Heart right ventricle (tissue), 16 donors: ENCODE results near the gene KNDC1. TPM values are rescaled to one million over a fixed set of nuclear protein-coding genes. Genes with fewer than 3 reads are reported as not detected.

Experiments
- ATAC-seq, 8 donors: fragments of 200-7000 bp; cut with Tn5 transposase; one replicate each; pipeline ENCODE4 v1.9.1; 2020; ENCODE audit warnings: mild to moderate bottlenecking in 8 of 8, moderate library complexity in 8 of 8, moderate number of reproducible peaks in 1 of 8
- DNase-seq, 2 donors: peaks; one replicate each; pipeline ENCODE4 v3.0.0-alpha.2; 2020
- H3K27ac ChIP-seq, 10 donors: fragments of 200-600 bp; sonication (generic) in 2 of 10; one replicate each; pipeline versions ENCODE4 v1.5.0 to v1.8.0; 2020 to 2022; ENCODE audit warnings: mild to moderate bottlenecking in 3 of 10
- H3K27me3 ChIP-seq, 7 donors: fragments of 200-600 bp; one replicate each; pipeline ENCODE4 v1.8.0; 2021 to 2022; ENCODE audit warnings: mild to moderate bottlenecking in 2 of 7
- H3K36me3 ChIP-seq, 9 donors: fragments of 200-600 bp; sonication (generic) in 1 of 9; one replicate each; pipeline versions ENCODE4 v1.5.0 to v1.8.0; 2020 to 2022; ENCODE audit warnings: mild to moderate bottlenecking in 2 of 9
- H3K4me1 ChIP-seq, 9 donors: fragments of 200-600 bp; sonication (generic) in 1 of 9; one replicate each; pipeline versions ENCODE4 v1.5.0 to v1.8.0; 2020 to 2022; ENCODE audit warnings: mild to moderate bottlenecking in 4 of 9
- H3K4me3 ChIP-seq, 10 donors: fragments of 200-600 bp; sonication (generic) in 2 of 10; one replicate each; pipeline versions ENCODE4 v1.5.0 to v1.8.0; 2020 to 2022; ENCODE audit warnings: mild to moderate bottlenecking in 7 of 10, moderate library complexity in 2 of 10
- H3K9me3 ChIP-seq, 11 donors: fragments of 200-600 bp in 10 of 11; sonication (generic) in 2 of 11; one replicate each; pipeline versions ENCODE4 v1.5.0 to v1.8.0; 2013 to 2022; ENCODE audit warnings: mild to moderate bottlenecking in 2 of 11, control low read depth in 1 of 11, moderate library complexity in 1 of 11
- CTCF ChIP-seq, 9 donors: fragments of 200-600 bp; sonication (generic) in 2 of 9; IDR thresholded peaks; one replicate each; pipeline versions ENCODE4 v1.5.0 to v1.8.0; 2021 to 2022; ENCODE audit warnings: antibody characterized with exemption in 9 of 9, mild to moderate bottlenecking in 5 of 9, moderate library complexity in 1 of 9
- WGBS, 2 donors: extraction: QIAGEN DNeasy Blood & Tissue Kit; methylation state at CpG; one replicate each; pipeline ENCODE4 v1.1.7; 2013; ENCODE audit warnings: inconsistent platforms in 1 of 2; 5-methylcytosine and 5-hydroxymethylcytosine counted together
- intact Hi-C, 10 donors: fragments of 100-400 bp; cut with DNase I; formaldehyde crosslinking; loops; one replicate each; pipeline versions ENCODE4 v1.11.1 to v1.14.2; 2022
- polyA plus RNA-seq, 2 donors: library from polyadenylated mRNA; stranded (reverse); fragments of 200-250 nt; gene quantifications; one replicate each; pipeline ENCODE4 v1.2.3, GENCODE V29; 2013
- total RNA-seq, 10 donors: library from RNA; stranded (reverse); fragmentation: NEBNext Ultra II Directional in 3 of 10; extraction: Animal tissue kit (Norgen Biotek cat#: 25700) in 3 of 10; gene quantifications; one replicate each; pipeline versions ENCODE4 v1.2.1 to v1.2.4, GENCODE V29; 2021 to 2023
- donor health status: Arrhythmogenic right ventricular cardiomyopathy.
- donor health status: ischemic (EF 13 %, LVEDD 7.1; RV severe dilation, severe dysfunction).
- donor health status: healthy with polysubstance abuse.
- donor health status: DM: no; HTN: yes; CAD: no.
- donor health status: DM: no; HTN: no; CAD: no.
- donor health status: ischemic (EF 25% LVEDD 6.9; RV normal size, moderate dysfunction).
- donor health status: ischemic (EF 25% LVEDD 5.7; RV mildly dilated, moderate dysfunction).
- donor health status: healthy.
- donor health status: DM: yes; HTN: yes; CAD: no.
- donor health status: Ischemic cardiomyopathy.
- donor health status: ischemic (EF 35%, LVEDD 5.7; RV mildly dilated, moderate dysfunction).
- donor health status: nonischemic (EF 11% LVEDD 7.7; RV severe dilation, severe dysfunction).
- donor health status: DM: yes; HTN: yes; CAD: no.
- donor health status: PGD.
- donor health status: ischemic (EF 29% LVEDD 5.4; RV normal size, mild dysfunction).
- donor health status: nonischemic (EF 23%, LVEDD 6.1; RV moderate dilation, normal function).

Gene KNDC1
- total and polyA plus RNA-seq, 12 donors, result 0.04 to 0.88 (median 0.14) TPM; not detected in 3

- Histone ChIP-seq H3K27me3 (peaks cover 0 to 33% (median 10%) of the 10 kb centered on the region in 7 donors), H3K9me3 (no peaks in the 10 kb centered on the region), H3K4me3 (no peak overlapping the region), H3K4me1 (no peaks in the 10 kb centered on the region), H3K36me3 (no peaks in the 10 kb centered on the region), H3K27ac (no peak overlapping the region)
- no peak for DNase-seq
- intact Hi-C loops, result no loop called here
- no peak for ATAC-seq
- 94 to 97% methylated on average over 14 of the region's 14 CpGs for WGBS, 2 donors
- TF ChIP-seq CTCF (IDR thresholded peaks at IDR 0.05), result no peak
Measured at GRCh38 chr10:133209117-133209516, 49.1 kb downstream of the KNDC1 start.

DNA sequence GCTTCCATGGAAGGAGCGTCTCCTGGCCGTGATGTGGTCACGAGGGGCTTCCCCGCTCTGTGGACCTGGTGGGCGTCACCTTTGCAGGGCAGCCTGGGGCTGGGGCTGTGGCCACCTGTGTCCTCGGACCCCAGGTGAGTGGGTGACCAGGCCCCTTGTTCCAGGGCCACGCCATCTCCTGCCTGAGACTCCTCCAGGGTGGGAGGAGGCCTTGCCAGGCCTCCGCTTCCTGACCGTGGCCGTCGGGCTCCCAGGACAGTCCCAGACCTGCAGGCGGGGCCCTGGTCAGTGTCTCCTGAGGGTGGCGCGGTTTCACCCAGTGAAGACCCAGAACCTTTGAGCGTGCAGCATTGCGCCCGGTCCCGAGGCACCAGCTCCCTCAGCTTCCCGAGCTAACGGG is 49.6 kb downstream of the KNDC1 start:
- no peak for ATAC-seq
- no peaks in the 10 kb centered on the region for H3K4me1 ChIP-seq
- H3K27ac ChIP-seq, result no peak overlapping the region
- peaks cover 0 to 38% (median 10%) of the 10 kb centered on the region in 7 donors for H3K27me3 ChIP-seq
- H3K4me3 ChIP-seq, result no peak overlapping the region
- no peaks in the 10 kb centered on the region for H3K36me3 ChIP-seq
- DNase-seq, result peak in 1 of 2 donors; percentile 5
- intact Hi-C loops, result no loop called here
- TF ChIP-seq CTCF (IDR thresholded peaks at IDR 0.05), result no peak
- no peaks in the 10 kb centered on the region for H3K9me3 ChIP-seq
- 82 to 86% methylated on average over 20 of the region's 20 CpGs for WGBS, 2 donors

DNA sequence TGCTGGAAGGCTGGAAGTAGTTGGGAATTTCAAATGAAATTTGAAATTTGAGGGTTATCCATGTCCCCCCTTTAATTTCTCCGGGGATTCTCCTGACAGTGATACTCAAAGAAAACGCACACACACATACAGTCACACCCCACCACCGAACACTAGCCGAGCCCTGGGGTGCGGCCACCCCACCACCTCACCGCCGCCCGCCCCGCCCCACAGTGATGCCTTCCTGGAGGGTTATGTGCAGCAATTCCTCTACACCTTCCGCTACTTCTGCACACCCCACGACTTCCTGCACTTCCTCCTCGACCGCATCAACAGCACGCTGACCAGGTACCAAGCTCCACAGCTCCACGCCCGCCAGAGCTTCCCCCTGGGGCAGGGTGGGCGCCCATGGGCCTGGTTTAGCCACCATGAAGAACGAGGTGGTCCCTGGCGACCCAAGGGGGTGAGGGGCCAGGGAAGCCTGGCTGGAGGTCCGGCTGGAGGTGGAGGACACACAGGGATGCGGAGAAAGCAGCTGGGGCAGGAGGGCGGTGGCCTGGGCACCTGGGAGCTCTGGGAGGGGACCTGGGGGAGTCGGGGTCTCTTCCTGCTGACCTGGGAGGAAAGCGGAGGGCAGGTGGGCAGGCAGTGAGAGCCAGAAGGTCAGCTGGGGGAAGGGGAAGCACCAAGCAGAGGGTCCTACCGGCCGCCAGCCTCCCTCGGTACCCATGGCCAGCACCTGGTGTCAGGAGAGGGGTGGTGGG is 50.5 kb downstream of the KNDC1 start:
- no peaks in the 10 kb centered on the region for H3K36me3 ChIP-seq
- no peak for ATAC-seq
- WGBS, 2 donors, result 77 to 81% methylated on average over 27 of the region's 27 CpGs

More for the DNA sequence above, 50.5 kb downstream of the KNDC1 start:
- no peaks in the 10 kb centered on the region for H3K4me1 ChIP-seq
- H3K4me3 ChIP-seq, result no peak overlapping the region
- H3K27me3 ChIP-seq, result peaks cover 0 to 38% (median 10%) of the 10 kb centered on the region in 7 donors
- DNase-seq, result peak in 1 of 2 donors; percentile 3
- no peak overlapping the region for H3K27ac ChIP-seq
- intact Hi-C loops, result no loop called here
- no peak for TF ChIP-seq CTCF (IDR thresholded peaks at IDR 0.05)
- no peaks in the 10 kb centered on the region for H3K9me3 ChIP-seq
